IMR-90 (cell line): ENCODE data around the gene RALGAPA1. TPM values are rescaled to one million over a fixed set of nuclear protein-coding genes. Genes with fewer than 3 reads are reported as not detected.

Source experiments
- ATAC-seq: fragments of 200-7000 bp; cut with Tn5 transposase; 2 replicates; pipeline ENCODE4 v1.9.1; 2020; ENCODE audit warnings: low read depth, mild to moderate bottlenecking, moderate library complexity
- BruUV-seq: library from RNA; stranded (reverse); fragments of 400-500 nt; replicated peaks from 2 replicates; lab custom pipeline; 2021; lab: Mats Ljungman, UMichigan
- CTCF ChIA-PET: fragments of 300-600 bp; formaldehyde crosslinking; extraction: SDS; loops from one replicate; lab custom pipeline; 2021; ENCODE audit warnings: antibody characterized with exemption; lab: Yijun Ruan, JAX
- POLR2A ChIA-PET: fragments of 300-600 bp; sonication (Branson Sonifier 250); formaldehyde crosslinking; loops from one replicate; lab custom pipeline; 2022; ENCODE audit warnings: antibody characterized with exemption; ENCODE audit not compliant: unreplicated experiment; lab: Charles Lee
- DNase-seq: peaks from one replicate; pipeline ENCODE4 v3.0.0; 2013
- H2AFZ ChIP-seq: replicated peaks from 2 replicates; pipeline ENCODE3; 2013; ENCODE audit warnings: low read length, mild to moderate bottlenecking; ENCODE audit not compliant: poor library complexity
- H2AK5ac ChIP-seq: 2 replicates; pipeline ENCODE4 v1.6.1; 2013; ENCODE audit warnings: low read depth, low read length, inconsistent platforms
- H2AK9ac ChIP-seq: replicated peaks from 2 replicates; pipeline ENCODE3; 2013; ENCODE audit warnings: mild to moderate bottlenecking, low read depth, low read length, moderate library complexity; ENCODE audit not compliant: poor library complexity
- H2BK120ac ChIP-seq: 2 replicates; pipeline ENCODE4 v1.6.1; 2013; ENCODE audit warnings: low read depth, low read length, inconsistent platforms
- H2BK15ac ChIP-seq: 3 replicates; pipeline ENCODE4 v1.6.1; 2013; ENCODE audit warnings: low read depth, low read length, inconsistent platforms
- H2BK20ac ChIP-seq: 2 replicates; pipeline ENCODE4 v1.6.1; 2013; ENCODE audit warnings: low read depth, mild to moderate bottlenecking, inconsistent platforms, low read length, moderate library complexity
- H2BK5ac ChIP-seq: 2 replicates; pipeline ENCODE4 v1.6.1; 2013; ENCODE audit warnings: mild to moderate bottlenecking, low read depth, low read length, inconsistent platforms; ENCODE audit not compliant: poor library complexity, severe bottlenecking
- H3K14ac ChIP-seq: replicated peaks from 2 replicates; pipeline ENCODE4 v1.6.1; 2013; ENCODE audit warnings: low read depth, low read length, inconsistent platforms
- H3K18ac ChIP-seq: 2 replicates; pipeline ENCODE4 v1.6.1; 2013; ENCODE audit warnings: low read depth, low read length, control low read depth
- H3K23ac ChIP-seq: 2 replicates; pipeline ENCODE4 v1.6.1; 2013; ENCODE audit warnings: low read depth, low read length, inconsistent platforms
- H3K27ac ChIP-seq: 2 replicates; pipeline ENCODE4 v1.5.1; 2013; ENCODE audit warnings: mild to moderate bottlenecking, control low read depth, low read length; ENCODE audit not compliant: insufficient read depth
- H3K27me3 ChIP-seq: 2 replicates; pipeline ENCODE4 v1.6.1; 2013; ENCODE audit warnings: low read length; ENCODE audit not compliant: control insufficient read depth, insufficient read depth
- H3K36me3 ChIP-seq: 2 replicates; pipeline ENCODE4 v1.6.1; 2013; ENCODE audit warnings: low read length, mixed read lengths; ENCODE audit not compliant: control insufficient read depth, insufficient read depth
- H3K4ac ChIP-seq: 2 replicates; pipeline ENCODE4 v1.6.1; 2013; ENCODE audit warnings: low read depth, low read length, inconsistent platforms
- H3K4me1 ChIP-seq: 2 replicates; pipeline ENCODE4 v1.6.1; 2013; ENCODE audit warnings: low read length, mixed read lengths; ENCODE audit not compliant: control insufficient read depth, insufficient read depth
- H3K4me2 ChIP-seq: 2 replicates; pipeline ENCODE4 v1.6.1; 2013; ENCODE audit warnings: low read depth, mild to moderate bottlenecking, control low read depth, low read length, moderate library complexity
- H3K4me3 ChIP-seq: 2 replicates; pipeline ENCODE4 v1.5.1; 2013; ENCODE audit warnings: low read depth, mild to moderate bottlenecking, control low read depth, low read length, moderate library complexity; ENCODE audit not compliant: insufficient read depth
- H3K56ac ChIP-seq: 2 replicates; pipeline ENCODE4 v1.6.1; 2013; ENCODE audit warnings: low read length, inconsistent platforms; ENCODE audit not compliant: insufficient read depth; ENCODE audit errors: extremely low read depth
- H3K79me1 ChIP-seq, 2 experiments: 2 replicates each; pipeline ENCODE4 v1.6.1; 2013; ENCODE audit warnings: low read length in 2 of 2, inconsistent platforms in 1 of 2, low read depth in 1 of 2
- H3K9ac ChIP-seq: 2 replicates; pipeline ENCODE4 v1.6.1; 2013; ENCODE audit warnings: low read depth, low read length, control low read depth
- H3K9me1 ChIP-seq: 2 replicates; pipeline ENCODE4 v1.6.1; 2013; ENCODE audit warnings: low read length, inconsistent platforms; ENCODE audit not compliant: insufficient read depth
- H3K9me3 ChIP-seq: 2 replicates; pipeline ENCODE4 v1.6.1; 2013; ENCODE audit warnings: low read length; ENCODE audit not compliant: control insufficient read depth, insufficient read depth
- H4K20me1 ChIP-seq: 2 replicates; pipeline ENCODE4 v1.6.1; 2013; ENCODE audit warnings: low read length, inconsistent platforms; ENCODE audit not compliant: insufficient read depth
- H4K5ac ChIP-seq: 2 replicates; pipeline ENCODE4 v1.6.1; 2013; ENCODE audit warnings: mild to moderate bottlenecking, low read depth, low read length, control low read depth
- H4K8ac ChIP-seq, 2 experiments: 2 replicates each; pipeline ENCODE4 v1.6.1; 2013; ENCODE audit warnings: low read depth in 2 of 2, low read length in 2 of 2, control low read depth in 1 of 2, inconsistent platforms in 1 of 2
- H4K91ac ChIP-seq: 2 replicates; pipeline ENCODE4 v1.6.1; 2013; ENCODE audit warnings: low read depth, low read length, inconsistent platforms; ENCODE audit not compliant: insufficient read depth
- BHLHE40 ChIP-seq: fragments of 150-350 bp; IDR thresholded peaks from 2 replicates; pipeline ENCODE4 v1.6.1; 2016; ENCODE audit warnings: mild to moderate bottlenecking, low read depth, low read length
- CEBPB ChIP-seq: IDR thresholded peaks from 2 replicates; pipeline ENCODE4 v1.6.1; 2012; ENCODE audit warnings: low read depth, low read length, improper control_type of control experiment
- CTCF ChIP-seq: conservative IDR thresholded peaks from 2 replicates; pipeline ENCODE4 v1.5.1; 2012; ENCODE audit warnings: mild to moderate bottlenecking, low read depth, low read length, improper control_type of control experiment
- ELK1 ChIP-seq: fragments of 150-350 bp; IDR thresholded peaks from 2 replicates; pipeline ENCODE4 v1.6.1; 2016; ENCODE audit warnings: low read depth, mild to moderate bottlenecking, low read length, moderate library complexity, borderline replicate concordance
- FOS ChIP-seq: fragments of 150-350 bp; IDR thresholded peaks from 2 replicates; pipeline ENCODE4 v1.6.1; 2016; ENCODE audit warnings: low read depth, low read length
- MAZ ChIP-seq: IDR thresholded peaks from 2 replicates; pipeline ENCODE4 v1.6.1; 2012; ENCODE audit warnings: low read depth, mild to moderate bottlenecking, low read length, improper control_type of control experiment, moderate library complexity, borderline replicate concordance
- MXI1 ChIP-seq: IDR thresholded peaks from 2 replicates; pipeline ENCODE4 v1.6.1; 2012; ENCODE audit warnings: low read depth, mild to moderate bottlenecking, low read length, moderate library complexity, borderline replicate concordance
- NFE2L2 ChIP-seq: fragments of 150-350 bp; IDR thresholded peaks from 2 replicates; pipeline ENCODE4 v1.6.1; 2016; ENCODE audit warnings: low read depth, mild to moderate bottlenecking, low read length
- POLR2A ChIP-seq: IDR thresholded peaks from 2 replicates; pipeline ENCODE4 v1.6.1; 2012; ENCODE audit warnings: mild to moderate bottlenecking, low read depth, low read length
- RAD21 ChIP-seq: IDR thresholded peaks from 2 replicates; pipeline ENCODE4 v1.6.1; 2012; ENCODE audit warnings: low read length, improper control_type of control experiment
- RCOR1 ChIP-seq: IDR thresholded peaks from 2 replicates; pipeline ENCODE4 v1.6.1; 2012; ENCODE audit warnings: mild to moderate bottlenecking, low read length, improper control_type of control experiment; ENCODE audit not compliant: insufficient replicate concordance
- RFX5 ChIP-seq: IDR thresholded peaks from 2 replicates; pipeline ENCODE4 v1.8.0; 2012; ENCODE audit warnings: low read depth, mild to moderate bottlenecking, low read length, moderate library complexity
- SMC3 ChIP-seq: fragments of 150-350 bp; IDR thresholded peaks from 2 replicates; pipeline ENCODE4 v1.6.1; 2016; ENCODE audit warnings: low read depth, mild to moderate bottlenecking, antibody characterized with exemption, low read length, moderate library complexity
- WGBS, 2 experiments: methylation state at CpG; one replicate each; pipeline versions ENCODE4 v1.1.5 to v1.1.7; 2013; ENCODE audit warnings: missing lambda C conversion rate in 2 of 2; ENCODE audit not compliant: insufficient read length in 1 of 2; ENCODE audit errors: extremely low coverage in 2 of 2; 5-methylcytosine and 5-hydroxymethylcytosine counted together
- dilution Hi-C: fragments of 300-500 bp; cut with HindIII; formaldehyde crosslinking; loops from one replicate; pipeline ENCODE4 v1.14.3; 2018; ENCODE audit warnings: low sequenced_read_pairs; ENCODE audit not compliant: unreplicated experiment
- in situ Hi-C: fragments of 300-500 bp; cut with MboI; formaldehyde crosslinking; loops from 3 replicates; pipeline ENCODE4 v1.14.3; 2019; ENCODE audit warnings: low sequenced_read_pairs, inconsistent platforms, mixed read lengths
- intact Hi-C: fragments of 100-400 bp; cut with micrococcal nuclease; formaldehyde crosslinking; loops from 2 replicates; pipeline ENCODE4 v1.10.0; 2022
- polyA plus RNA-seq, 3 experiments: library from polyadenylated mRNA; depleted of rRNA; stranded (reverse); fragments of >200 nt; gene quantifications; 2 replicates each; pipeline ENCODE4 v1.2.3, GENCODE V29; 2012; ENCODE audit warnings: low replicate concordance in 1 of 3
- total RNA-seq: library from RNA; depleted of rRNA; stranded (reverse); fragments of >200 nt; gene quantifications from 2 replicates; pipeline ENCODE4 v1.2.3, GENCODE V29; 2012

RALGAPA1 gene
- total and polyA plus RNA-seq, 2 of the 4 experiments (the other 2 are of a cell fraction), result 5.1 to 25.6 TPM

- no peak overlapping the region for H2AK5ac ChIP-seq
- no peak overlapping the region for H2AFZ ChIP-seq
- WGBS, 2 experiments, result 86% methylated on average over 2 of the region's 3 CpGs; no CpG with 5 or more reads in 1 of the 2 experiments
- no peak overlapping the region for H3K14ac ChIP-seq
- TF ChIP-seq FOS, result no peak
- TF ChIP-seq POLR2A, result no peak
- no peak for TF ChIP-seq NFE2L2
- no peak for TF ChIP-seq CEBPB
- no peak for TF ChIP-seq SMC3
- no peak for TF ChIP-seq RFX5
- TF ChIP-seq MAZ, result no peak
- TF ChIP-seq RCOR1, result no peak
- TF ChIP-seq ELK1, result no peak
- TF ChIP-seq MXI1, result no peak
- TF ChIP-seq CTCF, result no peak
- no peak for TF ChIP-seq RAD21
- no peak for TF ChIP-seq BHLHE40
- no peak for DNase-seq
- no peaks in the 10 kb centered on the region for H3K79me1 ChIP-seq
- in situ Hi-C loops, result no loop called here
- no peak overlapping the region for H4K5ac ChIP-seq
- no peak overlapping the region for H4K91ac ChIP-seq
- H3K9ac ChIP-seq, result no peak overlapping the region
- ATAC-seq, result no peak
- peaks cover 3% of the 10 kb centered on the region; the same call in 1 of the 2 replicates for H4K20me1 ChIP-seq
- H3K27ac ChIP-seq, result no peak overlapping the region
- no peak overlapping the region for H3K4me3 ChIP-seq
- no peak overlapping the region for H3K4me2 ChIP-seq
- dilution Hi-C loops, result no loop called here
- no peaks in the 10 kb centered on the region for H3K27me3 ChIP-seq
- no TSS peak for BruUV-seq
- H3K18ac ChIP-seq, result no peak overlapping the region
- intact Hi-C loops, result no loop called here
- no peak overlapping the region for H2BK20ac ChIP-seq
- no peak overlapping the region for H2BK5ac ChIP-seq
- H3K56ac ChIP-seq, result no peak overlapping the region
- no peak overlapping the region for H4K8ac ChIP-seq
- H2BK120ac ChIP-seq, result no peak overlapping the region
- no peak overlapping the region for H2AK9ac ChIP-seq
- no peaks in the 10 kb centered on the region; the same call in 1 of the 2 replicates for H3K9me1 ChIP-seq
- H3K9me3 ChIP-seq, result no peaks in the 10 kb centered on the region
- H3K36me3 ChIP-seq, result peaks cover 8% of the 10 kb centered on the region
- H3K4me1 ChIP-seq, result peaks cover 2% of the 10 kb centered on the region; the same call in 1 of the 2 replicates
- POLR2A ChIA-PET, result no interaction called here
- CTCF ChIA-PET, result no interaction called here
- no peak overlapping the region for H3K4ac ChIP-seq
- H2BK15ac ChIP-seq, result no peak overlapping the region
- no peak overlapping the region for H3K23ac ChIP-seq
Measured at GRCh38 chr14:35752380-35752779, 56.7 kb downstream of the RALGAPA1 start.
